ENCODE results near the gene RNF19B.

- TF ChIP-seq CTCF (IDR thresholded peaks at IDR 0.05; ENCODE audit: borderline replicate concordance, extremely low read depth, low read length, poor library complexity, severe bottlenecking) (no peak), EZH2 (IDR thresholded peaks at IDR 0.05; ENCODE audit: borderline replicate concordance, low read depth, low read length, severe bottlenecking) (no peak)
Observed at GRCh38 chr1:32971156-32971555, 6.5 kb upstream of the RNF19B start.
